Measurements from ENCODE around the gene PCDHGC5. TPM values are rescaled to one million over a fixed set of nuclear protein-coding genes. Genes with fewer than 3 reads are reported as not detected.

The PCDHGC5 gene
- total RNA-seq, 1 donor from 2014 or later: 7.7 TPM

- no peak for FAIRE-seq
- peak overlapping the region; percentile 82 for H3K9ac ChIP-seq (ENCODE audit: low read length)
- no peaks in the 10 kb centered on the region for H3K79me2 ChIP-seq (ENCODE audit: insufficient read depth, low read length)
- no peak overlapping the region for H2AFZ ChIP-seq (ENCODE audit: low read depth, low read length)
- Mint-ChIP-seq H3K9me3 (ENCODE audit: unreplicated experiment) (peaks cover 1% of the 10 kb centered on the region), H3K36me3 (ENCODE audit: low read depth, unreplicated experiment) (peaks cover 6% of the 10 kb centered on the region), H3K4me3 (ENCODE audit: unreplicated experiment) (peak overlapping the region; percentile 73), H3K4me1 (ENCODE audit: low read depth, unreplicated experiment) (peaks cover 39% of the 10 kb centered on the region), H3K27me3 (ENCODE audit: low read depth, unreplicated experiment) (no peaks in the 10 kb centered on the region), H3K27ac (ENCODE audit: unreplicated experiment) (peak overlapping the region; percentile 98)
- peaks cover 20% of the 10 kb centered on the region for H3K36me3 ChIP-seq (ENCODE audit: insufficient read depth, low read length)
- peaks cover 46% of the 10 kb centered on the region for H3K4me1 ChIP-seq (ENCODE audit: insufficient read depth, low read length)
- peak overlapping the region; percentile 86 for H3K4me2 ChIP-seq (ENCODE audit: low read length)
- no peak for DNase-seq (ENCODE audit: low read depth)
- H3K4me3 ChIP-seq (ENCODE audit: insufficient read depth, low read depth, low read length): peak overlapping the region; percentile 24
- peak overlapping the region; percentile 80 for H3K27ac ChIP-seq (ENCODE audit: low read depth, low read length)
- no peaks in the 10 kb centered on the region for H3K27me3 ChIP-seq (ENCODE audit: insufficient read depth, low read length)
- H3K9me3 ChIP-seq (ENCODE audit: insufficient read depth, low read depth, low read length): no peaks in the 10 kb centered on the region
- H4K20me1 ChIP-seq (ENCODE audit: insufficient read depth, low read length): no peaks in the 10 kb centered on the region
- no peak for TF ChIP-seq EZH2 (IDR thresholded peaks at IDR 0.05; ENCODE audit: insufficient read depth, low read length)
- TF ChIP-seq CTCF (IDR thresholded peaks at IDR 0.05; ENCODE audit: insufficient read depth, low read depth, low read length): no peak
These were observed 19.5 kb downstream of the PCDHGC5 start for GRCh38 chr5:141508440-141508797.

GRCh38 chr5:141508798-141509611 lies 20.1 kb downstream of the PCDHGC5 start:
- Histone ChIP-seq H3K36me3 (ENCODE audit: insufficient read depth, low read length) (peaks cover 20% of the 10 kb centered on the region), H3K27me3 (ENCODE audit: insufficient read depth, low read length) (no peaks in the 10 kb centered on the region), H3K9me3 (ENCODE audit: insufficient read depth, low read depth, low read length) (no peaks in the 10 kb centered on the region), H3K27ac (ENCODE audit: low read depth, low read length) (peak overlapping the region; percentile 80), H3K9ac (ENCODE audit: low read length) (peak overlapping the region; percentile 82), H3K79me2 (ENCODE audit: insufficient read depth, low read length) (no peaks in the 10 kb centered on the region), H3K4me2 (ENCODE audit: low read length) (peak overlapping the region; percentile 86), H2AFZ (ENCODE audit: low read depth, low read length) (no peak overlapping the region), H3K4me1 (ENCODE audit: insufficient read depth, low read length) (peaks cover 52% of the 10 kb centered on the region), H3K4me3 (ENCODE audit: insufficient read depth, low read depth, low read length) (peak overlapping the region; percentile 24), H4K20me1 (ENCODE audit: insufficient read depth, low read length) (no peaks in the 10 kb centered on the region)
- no peak for TF ChIP-seq EZH2 (IDR thresholded peaks at IDR 0.05; ENCODE audit: insufficient read depth, low read length)
- no peak for TF ChIP-seq CTCF (IDR thresholded peaks at IDR 0.05; ENCODE audit: insufficient read depth, low read depth, low read length)
- H3K27me3 Mint-ChIP-seq (ENCODE audit: low read depth, unreplicated experiment): no peaks in the 10 kb centered on the region
- peak overlapping the region; percentile 73 for H3K4me3 Mint-ChIP-seq (ENCODE audit: unreplicated experiment)
- DNase-seq (ENCODE audit: low read depth) (peak; percentile 91), FAIRE-seq (peak; percentile 78)
- peaks cover 1% of the 10 kb centered on the region for H3K9me3 Mint-ChIP-seq (ENCODE audit: unreplicated experiment)
- H3K27ac Mint-ChIP-seq (ENCODE audit: unreplicated experiment): peak overlapping the region; percentile 98
- peaks cover 43% of the 10 kb centered on the region for H3K4me1 Mint-ChIP-seq (ENCODE audit: low read depth, unreplicated experiment)
- H3K36me3 Mint-ChIP-seq (ENCODE audit: low read depth, unreplicated experiment): peaks cover 5% of the 10 kb centered on the region

- Histone ChIP-seq H3K4me3 (ENCODE audit: insufficient read depth, low read depth, low read length) (no peak overlapping the region), H3K4me2 (ENCODE audit: low read length) (no peak overlapping the region), H4K20me1 (ENCODE audit: insufficient read depth, low read length) (no peaks in the 10 kb centered on the region), H3K9ac (ENCODE audit: low read length) (no peak overlapping the region), H2AFZ (ENCODE audit: low read depth, low read length) (no peak overlapping the region), H3K27ac (ENCODE audit: low read depth, low read length) (peak overlapping the region; percentile 80), H3K36me3 (ENCODE audit: insufficient read depth, low read length) (peaks cover 20% of the 10 kb centered on the region), H3K9me3 (ENCODE audit: insufficient read depth, low read depth, low read length) (no peaks in the 10 kb centered on the region), H3K79me2 (ENCODE audit: insufficient read depth, low read length) (no peaks in the 10 kb centered on the region), H3K27me3 (ENCODE audit: insufficient read depth, low read length) (no peaks in the 10 kb centered on the region), H3K4me1 (ENCODE audit: insufficient read depth, low read length) (peaks cover 64% of the 10 kb centered on the region)
- no peak for TF ChIP-seq CTCF (IDR thresholded peaks at IDR 0.05; ENCODE audit: insufficient read depth, low read depth, low read length)
- TF ChIP-seq EZH2 (IDR thresholded peaks at IDR 0.05; ENCODE audit: insufficient read depth, low read length): no peak
- peaks cover 1% of the 10 kb centered on the region for H3K9me3 Mint-ChIP-seq (ENCODE audit: unreplicated experiment)
- H3K27ac Mint-ChIP-seq (ENCODE audit: unreplicated experiment): peak overlapping the region; percentile 21
- DNase-seq (ENCODE audit: low read depth) (no peak), FAIRE-seq (no peak)
- peaks cover 53% of the 10 kb centered on the region for H3K4me1 Mint-ChIP-seq (ENCODE audit: low read depth, unreplicated experiment)
- H3K36me3 Mint-ChIP-seq (ENCODE audit: low read depth, unreplicated experiment): peaks cover 3% of the 10 kb centered on the region
- H3K4me3 Mint-ChIP-seq (ENCODE audit: unreplicated experiment): no peak overlapping the region
- no peaks in the 10 kb centered on the region for H3K27me3 Mint-ChIP-seq (ENCODE audit: low read depth, unreplicated experiment)
These were observed 21.3 kb downstream of the PCDHGC5 start for GRCh38 chr5:141510160-141510559.
